K562 (cell line): ENCODE results near the gene FSHR.

Experiments used
- FOXM1 ChIP-seq, 2 experiments: fragments of 450-650 bp in 1 of 2; sonication (generic) in 1 of 2; formaldehyde crosslinking in 1 of 2; IDR thresholded peaks; 2 replicates each; pipeline versions ENCODE4 v1.6.1 to v1.9.0; 2017 to 2022; ENCODE audit warnings: low read depth in 2 of 2, mild to moderate bottlenecking in 2 of 2, missing genetic modification reagents in 1 of 2, moderate library complexity in 1 of 2
- IRF1 ChIP-seq: sonication (generic); formaldehyde crosslinking; IDR thresholded peaks from 2 replicates; pipeline ENCODE4 v1.8.0; 2022; ENCODE audit warnings: missing genetic modification reagents, mild to moderate bottlenecking, borderline replicate concordance
- MEF2A ChIP-seq: IDR thresholded peaks from 2 replicates; pipeline ENCODE4 v1.6.1; 2011; ENCODE audit warnings: low read depth, mild to moderate bottlenecking, low read length, moderate library complexity; ENCODE audit not compliant: control insufficient read depth
- SMARCA5 ChIP-seq: fragments of 450-650 bp; IDR thresholded peaks from 2 replicates; pipeline ENCODE4 v1.6.1; 2016
- TCF7 ChIP-seq: sonication (generic); IDR thresholded peaks from 2 replicates; pipeline ENCODE4 v1.6.1; 2016; ENCODE audit warnings: antibody characterized with exemption, borderline replicate concordance
- TF ChIP-seq, protein P1 (sequence below): fragments of 250-450 bp; sonication (Bioruptor Pico); IDR thresholded peaks from 2 replicates; pipeline ENCODE4 v1.8.0; 2022; ENCODE audit warnings: moderate library complexity, mild to moderate bottlenecking, inconsistent platforms

DNA sequence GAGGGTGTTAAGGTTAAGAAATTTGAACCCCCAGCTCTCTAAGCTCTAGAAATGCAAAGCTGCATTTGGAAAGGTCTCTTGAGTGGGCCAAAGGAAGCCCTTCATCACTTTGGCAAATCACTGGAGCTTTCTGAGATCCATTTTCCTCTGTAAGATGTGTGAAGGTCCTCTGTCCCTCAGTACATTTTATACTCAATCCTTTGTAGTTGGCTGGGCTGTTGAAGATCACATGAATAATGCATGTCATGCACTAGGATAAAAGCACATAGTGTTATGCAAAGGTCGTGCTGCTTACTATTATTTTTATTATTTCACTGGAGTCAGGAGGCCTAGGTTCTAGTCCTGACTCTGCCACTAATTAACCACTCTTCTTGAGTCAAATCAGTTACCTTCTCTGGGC is 124.9 kb downstream of the FSHR start:
- TF ChIP-seq IRF1 (CRISPR knock-in tag) (no peak), MEF2A (no peak), TCF7 (no peak), SMARCA5 (no peak), FOXM1 (IDR thresholded peaks at IDR 0.05; ENCODE audit: low read depth) (no peak), FOXM1 (CRISPR knock-in tag; IDR thresholded peaks at IDR 0.05; ENCODE audit: low read depth) (no peak)
- TF ChIP-seq, protein P1, sequence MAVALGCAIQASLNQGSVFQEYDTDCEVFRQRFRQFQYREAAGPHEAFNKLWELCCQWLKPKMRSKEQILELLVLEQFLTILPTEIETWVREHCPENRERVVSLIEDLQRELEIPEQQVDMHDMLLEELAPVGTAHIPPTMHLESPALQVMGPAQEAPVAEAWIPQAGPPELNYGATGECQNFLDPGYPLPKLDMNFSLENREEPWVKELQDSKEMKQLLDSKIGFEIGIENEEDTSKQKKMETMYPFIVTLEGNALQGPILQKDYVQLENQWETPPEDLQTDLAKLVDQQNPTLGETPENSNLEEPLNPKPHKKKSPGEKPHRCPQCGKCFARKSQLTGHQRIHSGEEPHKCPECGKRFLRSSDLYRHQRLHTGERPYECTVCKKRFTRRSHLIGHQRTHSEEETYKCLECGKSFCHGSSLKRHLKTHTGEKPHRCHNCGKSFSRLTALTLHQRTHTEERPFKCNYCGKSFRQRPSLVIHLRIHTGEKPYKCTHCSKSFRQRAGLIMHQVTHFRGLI (CRISPR knock-in tag) = no peak
